Measurements from ENCODE around the gene STK39. TPM values are rescaled to one million over a fixed set of nuclear protein-coding genes. Genes with fewer than 3 reads are reported as not detected.
A peak's percentile ranks its signal among the peaks of the same experiment; 100 is the strongest.

The STK39 gene
- total and polyA plus RNA-seq, 2 of the 4 experiments (the other 2 are of a cell fraction): 11.8 to 16.4 TPM

- TF ChIP-seq MXI1 (IDR thresholded peaks at IDR 0.05; ENCODE audit: borderline replicate concordance, low read depth, low read length) (no peak), ELK1 (IDR thresholded peaks at IDR 0.05; ENCODE audit: borderline replicate concordance, low read depth, low read length) (no peak), NFE2L2 (IDR thresholded peaks at IDR 0.05; ENCODE audit: low read depth, low read length) (no peak)
Observed at GRCh38 chr2:168201584-168202116, 45.7 kb downstream of the STK39 start (continued).

GRCh38 chr2:168200930-168201583 lies 46.3 kb downstream of the STK39 start:
- Histone ChIP-seq H2AK9ac (replicated peaks; ENCODE audit: low read depth, low read length, poor library complexity) (no peak overlapping the region), H2BK120ac (ENCODE audit: low read depth, low read length) (no peak overlapping the region), H3K4me3 (ENCODE audit: insufficient read depth, low read depth, low read length) (no peak overlapping the region), H3K18ac (ENCODE audit: low read depth, low read length) (no peak overlapping the region), H3K23ac (ENCODE audit: low read depth, low read length) (no peak overlapping the region; the same call in 1 of the 2 replicates), H3K9me3 (ENCODE audit: control insufficient read depth, insufficient read depth, low read length) (no peaks in the 10 kb centered on the region), H3K27me3 (ENCODE audit: control insufficient read depth, insufficient read depth, low read length) (no peaks in the 10 kb centered on the region), H3K9me1 (ENCODE audit: insufficient read depth, low read length) (peaks cover 4% of the 10 kb centered on the region; the same call in 1 of the 2 replicates), H3K27ac (ENCODE audit: insufficient read depth, low read length) (no peak overlapping the region), H2AFZ (replicated peaks; ENCODE audit: low read length, poor library complexity) (no peak overlapping the region), H4K8ac (ENCODE audit: low read depth in 2 of 2, low read length in 2 of 2) (no peak overlapping the region; a peak in 1 of 4 replicates), H4K5ac (ENCODE audit: low read depth, low read length) (no peak overlapping the region), H2BK15ac (ENCODE audit: low read depth, low read length) (no peak overlapping the region), H2BK5ac (ENCODE audit: low read depth, low read length, poor library complexity, severe bottlenecking) (no peak overlapping the region), H3K4me1 (ENCODE audit: control insufficient read depth, insufficient read depth, low read length) (peaks cover 9% of the 10 kb centered on the region), H4K20me1 (ENCODE audit: insufficient read depth, low read length) (0 out of 2 replicates have a peak, but pooled peaks cover 6% of the 10 kb centered on the region), H3K79me1 (ENCODE audit: low read depth in 1 of 2, low read length in 2 of 2) (peaks cover 24 to 78% of the 10 kb centered on the region in 2 experiments), H3K4me2 (ENCODE audit: low read depth, low read length) (peak overlapping the region; percentile 29; the same call in 1 of the 2 replicates), H3K9ac (ENCODE audit: low read depth, low read length) (no peak overlapping the region), H2AK5ac (ENCODE audit: low read depth, low read length) (no peak overlapping the region), H3K36me3 (ENCODE audit: control insufficient read depth, insufficient read depth, low read length) (no peaks in the 10 kb centered on the region; the same call in 1 of the 2 replicates), H3K14ac (replicated peaks; ENCODE audit: low read depth, low read length) (no peak overlapping the region), H4K91ac (ENCODE audit: insufficient read depth, low read depth, low read length) (no peak overlapping the region), H3K56ac (ENCODE audit: extremely low read depth, insufficient read depth, low read length) (no peak overlapping the region), H3K4ac (ENCODE audit: low read depth, low read length) (no peak overlapping the region), H2BK20ac (ENCODE audit: low read depth, low read length) (no peak overlapping the region)
- no CpG with 5 or more reads among the region's 6 CpGs for WGBS, 2 experiments (ENCODE audit: extremely low coverage in 2 of 2, insufficient read length in 1 of 2)
- DNase-seq (no peak), ATAC-seq (ENCODE audit: low read depth) (peak; percentile 28; the same call in 1 of the 2 replicates)
- TF ChIP-seq SMC3 (IDR thresholded peaks at IDR 0.05; ENCODE audit: low read depth, low read length) (no peak), ELK1 (IDR thresholded peaks at IDR 0.05; ENCODE audit: borderline replicate concordance, low read depth, low read length) (no peak), CHD1 (IDR thresholded peaks at IDR 0.05; ENCODE audit: low read depth, low read length) (no peak), CTCF (conservative IDR thresholded peaks at IDR 0.05; ENCODE audit: low read depth, low read length) (no peak), RAD21 (IDR thresholded peaks at IDR 0.05; ENCODE audit: low read length) (no peak), NFE2L2 (IDR thresholded peaks at IDR 0.05; ENCODE audit: low read depth, low read length) (no peak), MXI1 (IDR thresholded peaks at IDR 0.05; ENCODE audit: borderline replicate concordance, low read depth, low read length) (no peak), RCOR1 (IDR thresholded peaks at IDR 0.05; ENCODE audit: insufficient replicate concordance, low read length) (no peak), BHLHE40 (IDR thresholded peaks at IDR 0.05; ENCODE audit: low read depth, low read length) (no peak)
- no TSS peak for BruUV-seq (replicated peaks)
- dilution Hi-C loops (cut with HindIII; ENCODE audit: low sequenced_read_pairs, unreplicated experiment): no loop called here
- in situ Hi-C loops (cut with MboI; ENCODE audit: low sequenced_read_pairs): no loop called here
- CTCF ChIA-PET: no interaction called here
- intact Hi-C loops (cut with micrococcal nuclease): no loop called here
- POLR2A ChIA-PET (ENCODE audit: unreplicated experiment): no interaction called here
